Parathyroid adenoma (tissue), 2 donors: ENCODE measurements around the gene CSF2.

Experiments used
- H2AFZ ChIP-seq: fragments of 300-600 bp; sonication (generic); one replicate; pipeline ENCODE4 v1.7.0; 2017; ENCODE audit warnings: antibody characterized with exemption, mild to moderate bottlenecking
- H3K27ac ChIP-seq: fragments of 300-600 bp; sonication (generic); one replicate; pipeline ENCODE4 v1.7.0; 2017
- H3K27me3 ChIP-seq: fragments of 300-600 bp; sonication (generic); one replicate; pipeline ENCODE4 v1.7.0; 2017; ENCODE audit warnings: low read length; ENCODE audit not compliant: control insufficient read depth, insufficient read depth
- H3K36me3 ChIP-seq: fragments of 300-600 bp; sonication (generic); one replicate; pipeline ENCODE4 v1.7.0; 2017; ENCODE audit warnings: low read length; ENCODE audit not compliant: control insufficient read depth, insufficient read depth
- H3K4me1 ChIP-seq: fragments of 300-600 bp; sonication (generic); one replicate; pipeline ENCODE4 v1.7.0; 2017; ENCODE audit warnings: control low read depth
- H3K4me2 ChIP-seq: fragments of 300-600 bp; sonication (generic); one replicate; pipeline ENCODE4 v1.7.0; 2017; ENCODE audit warnings: low read length
- H3K4me3 ChIP-seq: fragments of 300-600 bp; sonication (generic); one replicate; pipeline ENCODE4 v1.7.0; 2017; ENCODE audit warnings: low read depth, low read length
- H3K79me2 ChIP-seq: fragments of 300-600 bp; sonication (generic); one replicate; pipeline ENCODE4 v1.7.0; 2017; ENCODE audit warnings: control low read depth
- H3K9ac ChIP-seq: fragments of 300-600 bp; sonication (generic); one replicate; pipeline ENCODE4 v1.7.0; 2017; ENCODE audit warnings: mild to moderate bottlenecking
- H3K9me3 ChIP-seq: fragments of 300-600 bp; sonication (generic); one replicate; pipeline ENCODE4 v1.7.0; 2017; ENCODE audit warnings: low read length; ENCODE audit not compliant: control insufficient read depth
- TF ChIP-seq, protein P1 (sequence below): fragments of 300-600 bp; sonication (generic); IDR thresholded peaks from one replicate; pipeline ENCODE4 v1.7.0; 2017; ENCODE audit warnings: antibody characterized with exemption, mild to moderate bottlenecking
- donor health status: primary hyperparathyroidism.

CSF2 gene

DNA sequence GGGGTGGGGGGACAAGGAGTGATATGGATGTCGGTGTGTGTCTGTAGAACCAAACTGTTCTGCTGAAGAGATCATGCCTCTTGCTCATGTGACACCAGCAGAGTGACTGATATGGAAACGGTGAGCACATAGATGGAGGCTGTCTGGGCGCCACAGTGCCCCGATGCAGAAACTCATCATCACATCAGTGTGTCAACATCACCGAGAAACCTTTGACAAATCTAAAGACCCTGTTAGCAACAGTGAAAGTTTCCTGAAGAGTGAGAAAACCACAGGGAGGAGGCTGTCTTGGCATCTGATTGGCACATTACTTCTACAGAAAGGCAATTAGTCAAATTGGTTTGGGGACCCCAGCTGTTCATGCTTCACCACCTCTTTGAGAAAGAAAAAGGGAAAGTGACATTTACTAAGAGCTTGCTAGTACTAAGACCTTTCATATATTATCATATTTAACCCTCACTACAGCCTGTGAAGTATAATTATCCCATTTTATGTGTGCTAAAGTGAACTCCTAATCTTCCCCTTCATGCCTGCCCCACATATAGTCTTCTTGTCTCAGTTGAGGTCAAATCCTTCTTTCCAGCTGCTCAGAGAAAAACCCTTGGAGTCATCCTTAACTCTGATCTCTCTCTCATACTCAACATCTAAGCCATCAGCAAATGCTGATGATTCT lies 25.6 kb downstream of the CSF2 start:
- Histone ChIP-seq H3K27ac (no peak overlapping the region), H3K4me2 (no peak overlapping the region), H3K9ac (no peak overlapping the region), H3K36me3 (no peaks in the 10 kb centered on the region), H3K9me3 (no peaks in the 10 kb centered on the region), H3K4me1 (no peaks in the 10 kb centered on the region), H3K4me3 (no peak overlapping the region), H2AFZ (no peak overlapping the region), H3K27me3 (no peaks in the 10 kb centered on the region), H3K79me2 (no peaks in the 10 kb centered on the region)
- TF ChIP-seq, protein P1, sequence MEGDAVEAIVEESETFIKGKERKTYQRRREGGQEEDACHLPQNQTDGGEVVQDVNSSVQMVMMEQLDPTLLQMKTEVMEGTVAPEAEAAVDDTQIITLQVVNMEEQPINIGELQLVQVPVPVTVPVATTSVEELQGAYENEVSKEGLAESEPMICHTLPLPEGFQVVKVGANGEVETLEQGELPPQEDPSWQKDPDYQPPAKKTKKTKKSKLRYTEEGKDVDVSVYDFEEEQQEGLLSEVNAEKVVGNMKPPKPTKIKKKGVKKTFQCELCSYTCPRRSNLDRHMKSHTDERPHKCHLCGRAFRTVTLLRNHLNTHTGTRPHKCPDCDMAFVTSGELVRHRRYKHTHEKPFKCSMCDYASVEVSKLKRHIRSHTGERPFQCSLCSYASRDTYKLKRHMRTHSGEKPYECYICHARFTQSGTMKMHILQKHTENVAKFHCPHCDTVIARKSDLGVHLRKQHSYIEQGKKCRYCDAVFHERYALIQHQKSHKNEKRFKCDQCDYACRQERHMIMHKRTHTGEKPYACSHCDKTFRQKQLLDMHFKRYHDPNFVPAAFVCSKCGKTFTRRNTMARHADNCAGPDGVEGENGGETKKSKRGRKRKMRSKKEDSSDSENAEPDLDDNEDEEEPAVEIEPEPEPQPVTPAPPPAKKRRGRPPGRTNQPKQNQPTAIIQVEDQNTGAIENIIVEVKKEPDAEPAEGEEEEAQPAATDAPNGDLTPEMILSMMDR = no peak

DNA sequence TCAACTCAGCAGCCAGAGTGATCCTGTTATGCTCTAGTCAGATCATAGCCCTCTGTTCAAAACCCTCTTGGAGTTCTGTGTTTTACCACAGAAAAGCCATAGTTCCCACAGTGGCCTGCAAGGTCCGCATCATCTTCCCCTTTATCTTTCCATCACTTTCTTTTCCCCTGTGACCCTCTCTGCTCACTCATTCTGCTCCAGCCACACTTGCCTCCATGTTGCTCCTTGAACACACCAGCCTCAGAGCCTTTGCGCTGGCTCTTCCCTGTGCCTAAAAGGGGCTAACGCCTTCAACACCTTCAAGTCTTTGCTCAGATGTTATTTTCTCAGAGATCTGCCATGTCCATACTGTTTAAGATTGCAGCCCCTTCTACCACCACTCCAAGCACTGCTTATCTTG lies 26.3 kb downstream of the CSF2 start:
- Histone ChIP-seq H3K9ac (no peak overlapping the region), H3K27me3 (no peaks in the 10 kb centered on the region), H3K4me1 (no peaks in the 10 kb centered on the region), H3K9me3 (no peaks in the 10 kb centered on the region), H3K36me3 (no peaks in the 10 kb centered on the region), H3K79me2 (no peaks in the 10 kb centered on the region), H3K27ac (no peak overlapping the region), H3K4me3 (no peak overlapping the region), H2AFZ (no peak overlapping the region), H3K4me2 (no peak overlapping the region)
- TF ChIP-seq, protein P1 = no peak

DNA sequence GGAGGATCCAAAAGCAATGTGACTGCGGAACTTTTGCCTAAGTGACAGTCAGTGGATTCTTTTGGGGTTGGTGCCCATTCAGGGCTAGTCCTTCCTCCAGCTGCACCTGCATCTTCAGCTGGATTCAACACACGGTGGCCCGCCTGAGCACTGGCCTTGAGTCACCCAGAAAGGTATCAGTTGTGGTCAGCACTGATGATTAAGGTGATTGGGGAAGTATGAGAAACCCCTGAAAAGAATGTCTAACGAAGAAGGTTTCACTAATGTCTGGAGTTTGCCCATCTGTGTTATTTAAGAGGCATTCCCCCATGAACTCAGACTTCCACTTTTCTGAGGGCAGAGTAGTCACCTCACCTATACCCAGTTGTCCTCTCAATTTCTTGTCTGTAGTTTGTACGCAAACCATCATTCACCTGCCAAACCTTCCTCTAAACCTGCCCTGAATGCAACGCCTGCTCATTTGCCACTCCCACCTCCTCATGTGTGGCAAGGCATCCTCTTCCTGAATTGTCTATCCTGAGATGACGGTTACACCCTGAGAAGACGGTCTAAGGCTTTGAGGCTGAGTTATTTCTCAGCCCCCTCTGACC lies 27.2 kb downstream of the CSF2 start:
- no peaks in the 10 kb centered on the region for H3K36me3 ChIP-seq
- H3K79me2 ChIP-seq = no peaks in the 10 kb centered on the region
- no peaks in the 10 kb centered on the region for H3K27me3 ChIP-seq
- no peak overlapping the region for H3K4me2 ChIP-seq
- TF ChIP-seq, protein P1 = no peak
- no peak overlapping the region for H3K4me3 ChIP-seq
- H3K27ac ChIP-seq = no peak overlapping the region
- no peak overlapping the region for H2AFZ ChIP-seq
- H3K9me3 ChIP-seq = no peaks in the 10 kb centered on the region
- H3K4me1 ChIP-seq = no peaks in the 10 kb centered on the region
- no peak overlapping the region for H3K9ac ChIP-seq

DNA sequence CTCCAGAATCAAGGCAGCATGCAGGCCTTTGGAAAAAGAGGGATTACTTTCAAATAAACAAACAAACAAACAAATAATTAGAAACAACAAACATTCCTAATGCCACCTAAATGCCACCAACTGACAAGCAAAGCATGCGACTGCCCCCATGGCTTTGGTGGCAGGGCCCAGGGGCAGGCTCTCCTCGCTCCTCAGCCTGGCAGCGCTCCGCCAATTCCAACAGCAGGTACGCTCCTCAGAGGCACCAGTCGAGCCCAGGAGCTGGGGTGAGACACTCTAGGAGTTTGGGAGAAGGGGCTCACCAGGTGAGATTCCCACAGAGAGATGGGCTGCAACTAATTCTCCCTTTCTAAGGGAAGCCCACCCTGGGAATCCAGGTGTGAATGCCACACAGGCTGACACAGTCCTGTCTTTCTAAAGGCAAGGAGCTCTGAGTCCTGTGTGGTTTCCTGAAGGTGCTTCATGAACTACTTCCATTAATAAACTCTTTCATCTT lies 27.8 kb downstream of the CSF2 start:
- no peak overlapping the region for H3K27ac ChIP-seq
- no peaks in the 10 kb centered on the region for H3K27me3 ChIP-seq
- H3K4me2 ChIP-seq = no peak overlapping the region
- H3K4me1 ChIP-seq = no peaks in the 10 kb centered on the region
- no peak overlapping the region for H3K9ac ChIP-seq
- no peaks in the 10 kb centered on the region for H3K79me2 ChIP-seq
- H3K36me3 ChIP-seq = no peaks in the 10 kb centered on the region
- TF ChIP-seq, protein P1 = no peak
- no peaks in the 10 kb centered on the region for H3K9me3 ChIP-seq
- no peak overlapping the region for H2AFZ ChIP-seq
- H3K4me3 ChIP-seq = no peak overlapping the region
